Gastrocnemius medialis (tissue), 4 donors: ENCODE data around the gene ARIH1.

Experiments
- POLR2A ChIP-seq, 2 donors: fragments of 450-650 bp; IDR thresholded peaks; one replicate each; pipeline ENCODE4 v1.6.1; 2017; ENCODE audit warnings: antibody characterized with exemption in 2 of 2, mild to moderate bottlenecking in 2 of 2, moderate library complexity in 2 of 2
- TF ChIP-seq, protein P1 (sequence below), 5 experiments: fragments of 450-650 bp in 3 of 5; fragments of 200-600 bp in 2 of 5; sonication (generic) in 2 of 5; IDR thresholded peaks in 4 of 5; conservative IDR thresholded peaks in 1 of 5; 1 replicate in 4 of 5; 2 replicates in 1 of 5; pipeline ENCODE4 v1.5.1; 2016 to 2019; ENCODE audit warnings: antibody characterized with exemption in 5 of 5, mild to moderate bottlenecking in 3 of 5, moderate library complexity in 3 of 5

DNA sequence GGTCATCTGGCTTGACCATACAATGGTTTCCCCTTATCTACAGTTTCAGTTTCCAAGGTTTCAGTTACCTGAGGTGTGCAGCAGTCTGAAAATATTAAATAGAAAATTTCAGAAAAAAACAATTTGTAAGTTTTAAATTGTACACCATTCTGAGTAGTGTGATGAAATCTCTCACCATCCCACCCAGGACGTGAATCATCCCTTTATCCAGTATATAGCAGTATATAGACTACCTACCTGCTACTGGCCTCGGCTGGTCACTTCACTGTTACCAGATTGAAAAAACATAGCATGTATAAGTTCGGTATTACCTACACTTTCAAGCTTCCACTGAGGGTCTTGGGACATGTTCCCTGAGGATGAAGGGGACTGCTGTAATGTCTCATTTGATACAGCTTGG lies 12.0 kb downstream of the ARIH1 start:
- TF ChIP-seq, protein P1, sequence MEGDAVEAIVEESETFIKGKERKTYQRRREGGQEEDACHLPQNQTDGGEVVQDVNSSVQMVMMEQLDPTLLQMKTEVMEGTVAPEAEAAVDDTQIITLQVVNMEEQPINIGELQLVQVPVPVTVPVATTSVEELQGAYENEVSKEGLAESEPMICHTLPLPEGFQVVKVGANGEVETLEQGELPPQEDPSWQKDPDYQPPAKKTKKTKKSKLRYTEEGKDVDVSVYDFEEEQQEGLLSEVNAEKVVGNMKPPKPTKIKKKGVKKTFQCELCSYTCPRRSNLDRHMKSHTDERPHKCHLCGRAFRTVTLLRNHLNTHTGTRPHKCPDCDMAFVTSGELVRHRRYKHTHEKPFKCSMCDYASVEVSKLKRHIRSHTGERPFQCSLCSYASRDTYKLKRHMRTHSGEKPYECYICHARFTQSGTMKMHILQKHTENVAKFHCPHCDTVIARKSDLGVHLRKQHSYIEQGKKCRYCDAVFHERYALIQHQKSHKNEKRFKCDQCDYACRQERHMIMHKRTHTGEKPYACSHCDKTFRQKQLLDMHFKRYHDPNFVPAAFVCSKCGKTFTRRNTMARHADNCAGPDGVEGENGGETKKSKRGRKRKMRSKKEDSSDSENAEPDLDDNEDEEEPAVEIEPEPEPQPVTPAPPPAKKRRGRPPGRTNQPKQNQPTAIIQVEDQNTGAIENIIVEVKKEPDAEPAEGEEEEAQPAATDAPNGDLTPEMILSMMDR (IDR thresholded peaks at IDR 0.05 in 4 of 5, conservative IDR thresholded peaks at IDR 0.05 in 1 of 5): no peak
- no peak for TF ChIP-seq POLR2A (IDR thresholded peaks at IDR 0.05)
